GM10266 (cell line): ENCODE data around the gene ADAM33.

Experiments
- DNase-seq: peaks from one replicate; pipeline ENCODE4 v3.0.0; 2012; ENCODE audit errors: extremely low spot score
- TF ChIP-seq, protein P1 (sequence below): IDR thresholded peaks from 2 replicates; pipeline ENCODE4 v1.5.1; 2012; ENCODE audit warnings: mild to moderate bottlenecking, low read depth; ENCODE audit not compliant: control insufficient read depth, insufficient read depth; ENCODE audit errors: missing control alignments

The ADAM33 gene

DNA sequence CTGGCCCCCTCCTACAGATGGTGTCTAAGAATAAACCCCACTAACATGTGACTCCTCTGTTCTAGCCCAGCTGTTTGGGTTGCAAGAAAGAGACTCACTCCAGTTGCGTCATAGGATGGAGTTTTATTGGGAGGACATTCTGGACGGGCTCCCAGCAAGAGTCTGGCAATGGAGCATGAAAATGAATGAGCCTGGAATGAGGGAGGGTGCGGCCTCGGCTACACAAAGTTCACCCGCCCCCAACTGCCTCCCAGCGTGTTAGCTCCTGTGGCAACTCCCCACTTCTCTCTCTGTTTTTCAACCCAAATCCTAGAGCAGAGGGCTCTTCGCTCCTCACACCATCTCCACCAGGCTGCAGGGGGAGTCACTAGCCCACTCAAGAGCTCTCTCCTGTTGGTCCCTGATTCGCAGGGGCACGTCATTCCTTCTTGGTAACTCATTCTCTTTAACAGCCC lies 5.1 kb upstream of the ADAM33 start:
- no peak for DNase-seq
- TF ChIP-seq, protein P1, sequence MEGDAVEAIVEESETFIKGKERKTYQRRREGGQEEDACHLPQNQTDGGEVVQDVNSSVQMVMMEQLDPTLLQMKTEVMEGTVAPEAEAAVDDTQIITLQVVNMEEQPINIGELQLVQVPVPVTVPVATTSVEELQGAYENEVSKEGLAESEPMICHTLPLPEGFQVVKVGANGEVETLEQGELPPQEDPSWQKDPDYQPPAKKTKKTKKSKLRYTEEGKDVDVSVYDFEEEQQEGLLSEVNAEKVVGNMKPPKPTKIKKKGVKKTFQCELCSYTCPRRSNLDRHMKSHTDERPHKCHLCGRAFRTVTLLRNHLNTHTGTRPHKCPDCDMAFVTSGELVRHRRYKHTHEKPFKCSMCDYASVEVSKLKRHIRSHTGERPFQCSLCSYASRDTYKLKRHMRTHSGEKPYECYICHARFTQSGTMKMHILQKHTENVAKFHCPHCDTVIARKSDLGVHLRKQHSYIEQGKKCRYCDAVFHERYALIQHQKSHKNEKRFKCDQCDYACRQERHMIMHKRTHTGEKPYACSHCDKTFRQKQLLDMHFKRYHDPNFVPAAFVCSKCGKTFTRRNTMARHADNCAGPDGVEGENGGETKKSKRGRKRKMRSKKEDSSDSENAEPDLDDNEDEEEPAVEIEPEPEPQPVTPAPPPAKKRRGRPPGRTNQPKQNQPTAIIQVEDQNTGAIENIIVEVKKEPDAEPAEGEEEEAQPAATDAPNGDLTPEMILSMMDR, result no peak

DNA sequence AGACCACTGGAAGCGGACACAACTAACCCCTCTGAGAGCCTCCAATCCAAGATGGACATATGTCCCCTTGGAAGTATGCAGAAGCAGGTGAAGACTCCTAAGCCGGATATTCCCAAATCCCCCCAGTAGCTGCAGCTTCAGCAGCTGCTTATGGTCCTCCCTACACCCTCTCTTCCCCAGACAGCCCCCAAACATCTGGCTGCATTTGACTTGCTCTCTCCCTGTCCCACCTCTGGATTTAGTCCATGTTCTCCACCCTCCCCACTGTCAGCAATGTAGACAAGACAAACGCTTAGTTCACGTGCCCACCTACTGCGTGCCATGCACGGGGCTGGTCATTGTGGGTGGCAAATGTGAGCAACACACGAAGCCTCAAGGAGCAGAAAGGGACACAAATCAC lies 4.6 kb upstream of the ADAM33 start:
- TF ChIP-seq, protein P1, result no peak
- no peak for DNase-seq

DNA sequence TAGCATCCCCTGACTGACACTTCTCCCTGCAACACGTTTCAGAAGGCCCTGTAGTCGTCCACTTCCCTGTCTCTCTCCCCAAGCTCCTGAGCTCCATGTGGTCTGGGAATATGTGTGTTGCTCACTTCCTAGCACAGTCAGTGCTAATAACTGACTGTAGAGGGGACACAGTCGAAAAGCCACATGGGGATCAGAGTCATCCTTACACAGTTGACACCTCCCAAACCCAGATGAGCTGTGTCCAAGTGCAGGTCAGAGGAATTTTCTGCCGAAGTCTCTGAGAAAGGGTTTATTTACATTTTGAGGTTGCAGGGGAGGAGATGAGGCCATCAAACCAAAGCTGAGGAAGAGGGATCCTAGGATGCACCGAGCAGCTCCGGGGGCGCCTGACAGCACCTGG lies 3.5 kb upstream of the ADAM33 start:
- TF ChIP-seq, protein P1, result no peak

DNA sequence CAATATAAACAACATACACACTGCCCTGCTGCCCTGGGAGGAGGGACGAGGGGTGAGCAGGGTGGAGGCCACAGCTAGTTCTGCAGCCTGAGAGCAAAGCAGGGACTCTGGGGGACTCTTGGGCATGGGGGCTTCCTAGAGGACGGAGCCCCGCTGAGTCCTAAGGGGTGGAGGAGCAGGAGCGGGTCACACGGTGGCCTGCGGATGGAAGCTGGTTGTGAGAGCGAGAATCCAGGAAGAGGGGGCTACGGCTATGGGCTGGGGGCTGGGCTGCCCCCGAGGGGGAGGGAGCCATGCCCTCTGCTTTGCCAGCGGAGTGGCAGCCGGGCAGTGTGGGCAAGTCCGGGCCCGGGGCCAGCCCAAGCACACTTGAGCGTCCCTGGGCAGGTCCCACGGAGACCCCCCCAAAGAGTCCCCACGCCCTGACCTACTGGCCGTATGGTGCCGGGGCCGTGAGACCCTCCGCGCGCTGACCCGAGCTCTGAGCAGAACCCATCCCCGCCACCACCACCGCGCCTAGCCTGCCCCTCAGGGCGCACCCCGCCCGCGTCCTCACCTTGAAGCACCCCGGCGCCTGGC lies 369 bp downstream of the ADAM33 start:
- no peak for DNase-seq
- TF ChIP-seq, protein P1, result no peak

More for the DNA sequence above, 3.5 kb upstream of the ADAM33 start:
- DNase-seq, result no peak

DNA sequence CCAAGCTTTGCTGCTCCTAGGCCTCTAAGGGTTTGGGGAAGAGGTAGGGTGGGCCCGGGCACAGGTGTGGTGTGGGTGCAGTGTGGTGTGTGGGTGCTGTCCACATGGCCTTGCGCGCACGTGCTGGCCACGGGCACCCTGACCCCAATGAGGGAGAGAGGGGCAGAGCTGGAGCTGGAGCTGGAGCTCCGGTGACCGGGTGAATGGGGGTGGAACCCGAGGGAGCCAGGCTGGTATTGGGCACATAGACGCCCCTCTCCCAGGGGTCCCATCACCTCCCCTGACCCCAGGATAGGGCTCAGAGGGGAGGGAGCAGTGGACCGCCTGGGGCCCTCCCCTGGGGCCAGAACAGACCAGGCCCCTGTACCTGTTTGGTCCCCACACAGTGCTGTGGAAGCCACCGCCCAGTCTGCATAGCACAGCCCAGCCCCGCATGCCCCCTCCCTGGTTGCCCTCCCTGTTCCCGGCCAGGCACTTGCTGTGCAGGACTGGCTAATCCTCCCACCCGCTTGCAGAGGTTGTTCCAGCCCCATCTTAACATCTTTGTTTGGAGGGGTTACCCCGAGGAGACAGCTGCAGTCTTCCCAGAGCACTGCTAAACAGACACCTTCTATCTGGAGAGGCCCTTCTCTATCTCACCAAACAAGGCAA lies 984 bp downstream of the ADAM33 start:
- no peak for DNase-seq
- TF ChIP-seq, protein P1, result no peak

DNA sequence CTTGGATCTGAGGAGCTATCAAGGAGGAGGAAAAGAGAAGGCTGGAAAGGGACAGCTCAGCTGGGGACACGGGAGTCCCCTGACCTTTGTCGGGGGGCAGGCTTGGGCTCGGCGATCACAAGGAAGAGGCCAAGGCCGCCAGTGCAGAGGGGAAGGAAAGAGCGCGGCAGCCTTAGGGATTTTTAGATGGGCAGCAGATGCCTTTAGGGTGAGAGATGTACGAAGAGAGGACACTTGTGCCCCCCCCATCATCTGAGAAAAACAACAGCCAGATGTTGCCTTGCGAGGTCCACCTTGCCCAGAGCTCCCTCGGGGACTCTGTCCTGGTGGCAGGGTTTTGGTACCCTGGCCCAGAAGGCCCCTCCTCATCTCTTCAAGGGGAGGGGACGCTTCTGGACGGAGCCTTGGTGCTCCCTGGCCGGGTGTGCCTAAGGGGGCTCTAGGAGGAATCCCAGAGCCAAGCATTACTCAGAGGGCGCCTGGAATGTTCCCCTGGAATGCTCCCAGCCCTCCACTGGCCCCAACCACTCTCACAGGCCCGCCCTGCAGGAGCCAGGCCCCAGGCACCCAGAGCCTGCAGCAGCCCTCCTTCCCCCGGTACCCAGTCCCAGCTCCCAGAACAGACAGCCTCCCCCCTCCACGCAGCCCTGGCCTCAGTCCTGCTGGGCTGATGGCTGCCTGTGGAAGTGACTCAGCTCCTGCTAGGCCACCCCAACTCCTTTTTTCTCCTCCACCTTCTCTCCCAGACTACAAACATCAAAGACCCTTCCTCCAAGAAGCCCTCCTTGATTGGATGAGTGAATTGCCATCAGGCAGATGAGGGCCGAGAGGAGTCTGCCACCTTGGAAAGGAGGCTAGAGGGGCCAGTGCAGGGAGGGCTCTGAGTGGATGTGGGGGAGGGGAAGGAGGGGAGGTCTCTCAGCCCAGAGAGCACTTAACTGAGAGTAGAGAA lies 1.8 kb downstream of the ADAM33 start:
- TF ChIP-seq, protein P1, result no peak
- no peak for DNase-seq
